ENCODE results near the gene TNFAIP8.

Gene TNFAIP8

DNA sequence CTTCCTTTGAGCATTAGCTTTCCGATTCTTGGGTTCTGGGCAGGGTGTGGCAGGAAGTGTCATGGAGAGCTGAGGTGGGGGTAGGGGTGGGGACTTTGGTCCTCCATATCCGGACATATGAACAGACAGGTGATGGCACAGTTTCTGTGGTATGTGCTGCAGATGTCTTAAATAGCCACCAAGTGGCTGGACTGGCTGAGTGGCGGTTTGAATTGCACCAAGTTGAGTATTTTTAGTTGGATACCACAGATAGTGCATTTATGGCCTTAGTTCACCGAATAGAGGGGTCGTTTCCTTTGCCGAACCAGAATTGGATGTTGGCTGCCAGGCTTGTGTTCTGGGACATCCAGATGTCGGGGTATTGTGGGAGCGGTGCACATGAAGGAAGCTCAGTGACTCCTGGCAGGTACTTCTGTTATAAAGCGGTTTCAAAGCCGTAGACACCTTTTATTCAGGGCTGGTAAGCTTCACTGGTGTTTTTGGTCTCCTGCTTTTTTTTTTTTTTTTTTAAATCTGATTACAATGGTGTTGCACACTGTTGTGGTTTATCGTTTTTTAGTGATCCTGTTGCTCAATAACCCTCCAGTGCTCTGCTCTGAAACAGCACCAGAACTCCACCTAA lies 15.1 kb upstream of the TNFAIP8 start:
- Histone ChIP-seq H3K9me3 (ENCODE audit: insufficient read depth, low read length) (no peaks in the 10 kb centered on the region), H3K4me3 (ENCODE audit: low read length) (peak overlapping the region; percentile 75), H3K36me3 (replicated peaks; ENCODE audit: low read depth, low read length) (peaks cover 19% of the 10 kb centered on the region), H3K79me2 (ENCODE audit: low read length) (peaks cover 59% of the 10 kb centered on the region), H3K4me2 (ENCODE audit: low read length) (peak overlapping the region; percentile 72), H3K4me1 (ENCODE audit: low read length) (peaks cover 94% of the 10 kb centered on the region), H2AFZ (ENCODE audit: low read depth, low read length) (no peak overlapping the region), H3K27me3 (ENCODE audit: low read depth, low read length) (no peaks in the 10 kb centered on the region), H3K9ac (ENCODE audit: low read length) (peak overlapping the region; percentile 66), H4K20me1 (ENCODE audit: insufficient read depth, low read length) (no peaks in the 10 kb centered on the region), H3K27ac (ENCODE audit: low read length) (peak overlapping the region; percentile 99)
- TF ChIP-seq, protein P1, sequence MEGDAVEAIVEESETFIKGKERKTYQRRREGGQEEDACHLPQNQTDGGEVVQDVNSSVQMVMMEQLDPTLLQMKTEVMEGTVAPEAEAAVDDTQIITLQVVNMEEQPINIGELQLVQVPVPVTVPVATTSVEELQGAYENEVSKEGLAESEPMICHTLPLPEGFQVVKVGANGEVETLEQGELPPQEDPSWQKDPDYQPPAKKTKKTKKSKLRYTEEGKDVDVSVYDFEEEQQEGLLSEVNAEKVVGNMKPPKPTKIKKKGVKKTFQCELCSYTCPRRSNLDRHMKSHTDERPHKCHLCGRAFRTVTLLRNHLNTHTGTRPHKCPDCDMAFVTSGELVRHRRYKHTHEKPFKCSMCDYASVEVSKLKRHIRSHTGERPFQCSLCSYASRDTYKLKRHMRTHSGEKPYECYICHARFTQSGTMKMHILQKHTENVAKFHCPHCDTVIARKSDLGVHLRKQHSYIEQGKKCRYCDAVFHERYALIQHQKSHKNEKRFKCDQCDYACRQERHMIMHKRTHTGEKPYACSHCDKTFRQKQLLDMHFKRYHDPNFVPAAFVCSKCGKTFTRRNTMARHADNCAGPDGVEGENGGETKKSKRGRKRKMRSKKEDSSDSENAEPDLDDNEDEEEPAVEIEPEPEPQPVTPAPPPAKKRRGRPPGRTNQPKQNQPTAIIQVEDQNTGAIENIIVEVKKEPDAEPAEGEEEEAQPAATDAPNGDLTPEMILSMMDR (IDR thresholded peaks at IDR 0.05; ENCODE audit: low read depth, low read length) = no peak; the same call in 1 of the 2 replicates
- no peak for TF ChIP-seq EZH2phosphoT487 (IDR thresholded peaks at IDR 0.05; ENCODE audit: low read depth)

DNA sequence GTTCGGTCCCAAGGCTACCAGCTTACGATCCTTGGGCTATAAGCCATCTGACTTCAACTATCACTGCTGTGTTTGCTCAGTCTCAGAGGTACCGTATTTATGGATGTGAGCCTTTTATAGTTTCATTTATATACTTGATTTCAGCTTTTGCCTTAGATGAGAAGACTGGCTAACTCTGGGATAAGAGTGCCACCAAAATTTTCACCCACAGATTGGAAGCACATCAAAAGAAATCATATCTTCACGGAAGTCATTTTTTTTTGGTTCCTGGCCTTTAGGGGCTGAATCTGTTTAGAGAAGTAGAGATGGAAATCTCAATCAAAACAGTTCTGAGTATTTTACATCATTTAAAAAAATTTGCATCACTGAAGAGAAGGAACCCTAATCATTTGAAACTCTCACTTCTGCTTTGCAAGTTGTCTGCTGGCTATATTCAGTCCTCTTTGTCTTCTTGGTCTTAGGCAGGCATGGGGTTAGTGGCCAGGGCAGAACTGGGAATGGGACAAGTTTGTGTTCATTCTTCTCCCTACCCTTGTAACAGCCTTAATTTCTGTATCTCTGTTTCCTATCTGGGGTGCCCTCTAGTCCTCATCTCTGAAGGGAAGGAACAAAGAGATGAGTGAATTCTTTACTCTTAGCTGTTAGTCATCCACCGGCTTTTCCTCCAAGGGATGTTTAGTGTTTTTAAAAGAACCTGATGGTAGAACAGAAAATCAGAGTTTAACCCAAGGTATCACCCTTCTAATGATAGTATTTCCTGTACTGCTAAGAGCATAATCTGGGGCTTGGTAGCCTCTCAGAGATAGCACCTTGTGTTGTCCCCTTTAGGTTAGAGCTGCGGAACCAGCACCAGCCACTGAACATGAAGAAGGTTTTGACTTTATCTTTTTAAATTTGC lies 14.1 kb upstream of the TNFAIP8 start:
- Histone ChIP-seq H4K20me1 (ENCODE audit: insufficient read depth, low read length) (no peaks in the 10 kb centered on the region), H3K4me2 (ENCODE audit: low read length) (peak overlapping the region; percentile 72), H3K27ac (ENCODE audit: low read length) (peak overlapping the region; percentile 99), H3K4me3 (ENCODE audit: low read length) (peak overlapping the region; percentile 75), H3K79me2 (ENCODE audit: low read length) (peaks cover 58% of the 10 kb centered on the region), H3K36me3 (replicated peaks; ENCODE audit: low read depth, low read length) (peaks cover 23% of the 10 kb centered on the region), H3K4me1 (ENCODE audit: low read length) (peaks cover 92% of the 10 kb centered on the region), H3K9me3 (ENCODE audit: insufficient read depth, low read length) (no peaks in the 10 kb centered on the region), H3K27me3 (ENCODE audit: low read depth, low read length) (no peaks in the 10 kb centered on the region), H2AFZ (ENCODE audit: low read depth, low read length) (no peak overlapping the region), H3K9ac (ENCODE audit: low read length) (peak overlapping the region; percentile 74)
- TF ChIP-seq EZH2phosphoT487 (IDR thresholded peaks at IDR 0.05; ENCODE audit: low read depth) = no peak
- TF ChIP-seq, protein P1 (IDR thresholded peaks at IDR 0.05; ENCODE audit: low read depth, low read length) = no peak

DNA sequence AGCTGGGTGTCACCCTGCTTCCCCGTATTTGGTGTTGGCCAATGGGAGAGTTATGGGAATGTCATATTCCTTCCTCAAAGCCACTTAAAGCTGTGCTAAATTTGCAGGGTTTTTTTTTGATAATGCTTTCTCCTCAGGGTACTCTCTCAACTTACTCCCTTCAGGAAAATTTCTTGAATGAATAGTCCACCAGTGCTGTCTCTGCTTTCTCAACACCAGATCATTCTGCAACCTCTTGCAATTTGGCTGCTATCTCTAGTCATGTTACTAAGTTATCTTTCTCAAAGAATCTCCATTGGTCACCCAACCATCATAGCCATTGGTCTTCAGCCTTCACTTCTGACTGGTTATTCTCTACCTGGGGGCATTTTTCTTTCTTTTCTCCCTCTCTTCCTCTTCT lies 13.4 kb upstream of the TNFAIP8 start:
- peaks cover 85% of the 10 kb centered on the region for H3K4me1 ChIP-seq (ENCODE audit: low read length)
- no peak for TF ChIP-seq EZH2phosphoT487 (IDR thresholded peaks at IDR 0.05; ENCODE audit: low read depth)
- TF ChIP-seq, protein P1 (IDR thresholded peaks at IDR 0.05; ENCODE audit: low read depth, low read length) = no peak
- peak overlapping the region; percentile 99 for H3K27ac ChIP-seq (ENCODE audit: low read length)
- peaks cover 53% of the 10 kb centered on the region for H3K79me2 ChIP-seq (ENCODE audit: low read length)
- no peaks in the 10 kb centered on the region for H3K9me3 ChIP-seq (ENCODE audit: insufficient read depth, low read length)
- no peaks in the 10 kb centered on the region for H3K27me3 ChIP-seq (ENCODE audit: low read depth, low read length)
- H3K4me2 ChIP-seq (ENCODE audit: low read length) = peak overlapping the region; percentile 72
- no peak overlapping the region for H2AFZ ChIP-seq (ENCODE audit: low read depth, low read length)
- no peaks in the 10 kb centered on the region for H4K20me1 ChIP-seq (ENCODE audit: insufficient read depth, low read length)
- peaks cover 21% of the 10 kb centered on the region for H3K36me3 ChIP-seq (replicated peaks; ENCODE audit: low read depth, low read length)
- peak overlapping the region; percentile 74 for H3K9ac ChIP-seq (ENCODE audit: low read length)
- peak overlapping the region; percentile 62 for H3K4me3 ChIP-seq (ENCODE audit: low read length)

DNA sequence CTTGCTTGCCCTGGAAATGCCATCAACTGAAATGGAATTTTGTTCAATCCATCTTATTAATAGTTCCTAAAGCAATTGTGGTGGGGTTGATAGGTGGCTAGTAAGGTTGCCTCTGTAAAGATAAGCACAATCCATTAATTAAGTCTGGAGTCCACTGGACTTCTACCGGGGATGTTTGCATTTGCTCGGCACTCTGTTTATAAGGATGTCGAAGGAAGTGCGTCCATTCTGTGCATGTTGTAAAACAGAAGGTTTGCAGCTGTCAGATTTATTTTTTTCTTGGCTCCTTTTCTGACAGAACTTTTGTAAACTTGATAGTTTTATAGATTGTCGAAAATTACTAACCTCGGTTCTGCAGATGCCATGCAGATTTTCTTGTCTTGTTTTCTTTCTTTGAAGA lies 12.8 kb upstream of the TNFAIP8 start:
- peak overlapping the region; percentile 74; the same call in 1 of the 2 replicates for H3K9ac ChIP-seq (ENCODE audit: low read length)
- peaks cover 79% of the 10 kb centered on the region for H3K4me1 ChIP-seq (ENCODE audit: low read length)
- peak overlapping the region; percentile 72 for H3K4me2 ChIP-seq (ENCODE audit: low read length)
- H3K27me3 ChIP-seq (ENCODE audit: low read depth, low read length) = no peaks in the 10 kb centered on the region
- peaks cover 21% of the 10 kb centered on the region for H3K36me3 ChIP-seq (replicated peaks; ENCODE audit: low read depth, low read length)
- peak overlapping the region; percentile 99 for H3K27ac ChIP-seq (ENCODE audit: low read length)
- peaks cover 48% of the 10 kb centered on the region for H3K79me2 ChIP-seq (ENCODE audit: low read length)
- no peaks in the 10 kb centered on the region for H4K20me1 ChIP-seq (ENCODE audit: insufficient read depth, low read length)
- H2AFZ ChIP-seq (ENCODE audit: low read depth, low read length) = no peak overlapping the region
- H3K9me3 ChIP-seq (ENCODE audit: insufficient read depth, low read length) = no peaks in the 10 kb centered on the region
- peak overlapping the region; percentile 62 for H3K4me3 ChIP-seq (ENCODE audit: low read length)
- no peak for TF ChIP-seq EZH2phosphoT487 (IDR thresholded peaks at IDR 0.05; ENCODE audit: low read depth)
- TF ChIP-seq, protein P1 (IDR thresholded peaks at IDR 0.05; ENCODE audit: low read depth, low read length) = no peak

Data from OCI-LY3 (cell line).